Activated CD8-positive, alpha-beta T cell treated with anti-CD3 and anti-CD28 coated beads for 36 hours (primary cell): ENCODE measurements around the gene NCOA1. TPM values are rescaled to one million over a fixed set of nuclear protein-coding genes. Genes with fewer than 3 reads are reported as not detected.
"Not testable (repeated sequence)": the region's sequence is repeated elsewhere in the genome, so short reads cannot be mapped to it uniquely, and the experiment has no call there.

Experiments used
- ATAC-seq: fragments of 200-7000 bp; cut with Tn5 transposase; one replicate; pipeline ENCODE4 v1.10.0; 2021; ENCODE audit warnings: mild to moderate bottlenecking, moderate library complexity
- CTCF ChIA-PET: fragments of 350-600 bp; sonication (Branson Sonifier 250); formaldehyde crosslinking; loops from one replicate; lab custom pipeline; 2021; ENCODE audit warnings: antibody characterized with exemption; lab: Charles Lee
- POLR2A ChIA-PET: fragments of 350-600 bp; sonication (Branson Sonifier 250); formaldehyde crosslinking; loops from one replicate; lab custom pipeline; 2021; ENCODE audit warnings: antibody characterized with exemption; lab: Charles Lee
- DNase-seq: peaks from one replicate; pipeline ENCODE4 v3.0.0-alpha.2; 2020
- H3K27ac Mint-ChIP-seq: one replicate; pipeline ENCODE4 v1.8.0; 2021; ENCODE audit warnings: mild to moderate bottlenecking, mixed read lengths
- H3K27me3 Mint-ChIP-seq: one replicate; pipeline ENCODE4 v1.8.0; 2021; ENCODE audit warnings: mixed read lengths
- H3K36me3 Mint-ChIP-seq: one replicate; pipeline ENCODE4 v1.8.0; 2021; ENCODE audit warnings: low read depth, mixed read lengths
- H3K4me1 Mint-ChIP-seq: one replicate; pipeline ENCODE4 v1.8.0; 2021; ENCODE audit warnings: low read depth, mixed read lengths
- H3K4me3 Mint-ChIP-seq: one replicate; pipeline ENCODE4 v1.8.0; 2021; ENCODE audit warnings: mild to moderate bottlenecking, moderate library complexity, mixed read lengths
- H3K9me3 Mint-ChIP-seq: one replicate; pipeline ENCODE4 v1.8.0; 2021; ENCODE audit warnings: mixed read lengths
- intact Hi-C: fragments of 100-400 bp; cut with micrococcal nuclease; formaldehyde crosslinking; loops from one replicate; pipeline ENCODE4 v1.10.0; 2022
- total RNA-seq, 2 experiments: library from RNA; stranded (reverse); gene quantifications; one replicate each; pipeline ENCODE4 v1.2.3, GENCODE V29; 2021
- TF ChIP-seq, protein P1 (sequence below): fragments of 200-600 bp; IDR thresholded peaks from one replicate; pipeline ENCODE4 v1.8.0; 2022; ENCODE audit warnings: antibody characterized with exemption, mild to moderate bottlenecking

NCOA1 gene
- total RNA-seq, 2 experiments from 2014 or later, result 16.8 to 17.1 TPM

DNA sequence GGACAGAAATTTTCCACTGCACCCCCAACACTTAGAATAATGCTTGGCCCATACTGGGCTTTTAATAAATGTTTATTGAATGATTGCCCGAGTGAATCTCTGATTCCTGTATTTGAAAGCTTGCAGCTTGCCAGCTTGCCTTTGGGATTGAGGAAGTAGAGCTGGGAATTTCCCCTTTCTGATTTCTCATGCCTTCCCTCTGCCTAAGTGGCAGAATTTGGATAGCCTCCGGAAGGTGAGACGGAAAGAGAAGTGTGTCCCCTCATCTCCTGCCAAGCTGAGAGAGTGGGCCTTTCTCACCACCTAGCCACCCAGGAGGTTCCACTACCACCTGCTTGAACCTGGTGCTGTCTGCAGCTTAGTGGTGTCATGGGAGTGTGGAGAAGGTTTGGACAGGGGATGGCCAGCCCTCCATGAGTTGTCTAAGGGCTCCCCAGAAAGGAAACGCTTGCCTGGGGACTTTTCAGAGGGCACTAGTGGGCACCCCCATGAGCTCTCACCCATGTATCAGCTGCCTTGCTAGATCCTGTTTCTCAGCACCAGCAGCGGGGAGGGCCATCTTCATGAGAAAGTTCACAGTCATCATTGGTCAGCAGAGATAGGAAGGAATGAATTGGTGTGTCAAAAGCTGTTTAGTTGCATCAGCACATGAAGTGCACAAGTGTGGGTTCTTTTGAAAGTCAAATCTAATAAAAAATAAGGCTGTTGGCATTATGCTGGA lies 8.6 kb upstream of the NCOA1 start:
- intact Hi-C loops, result no loop called here
- ChIA-PET POLR2A (interaction anchor here (0.6 to 0.8 kb wide), 2 partner anchors 9 to 265 kb away, joined by 3 read pairs; partner anchors contain the start of gene NCOA1), CTCF (no interaction called here)
- no peaks in the 10 kb centered on the region for H3K27me3 Mint-ChIP-seq
- H3K4me3 Mint-ChIP-seq, result no peak overlapping the region
- ATAC-seq, result no peak
- peaks cover 4% of the 10 kb centered on the region for H3K4me1 Mint-ChIP-seq
- no peaks in the 10 kb centered on the region for H3K36me3 Mint-ChIP-seq
- DNase-seq, result no peak
- TF ChIP-seq, protein P1, sequence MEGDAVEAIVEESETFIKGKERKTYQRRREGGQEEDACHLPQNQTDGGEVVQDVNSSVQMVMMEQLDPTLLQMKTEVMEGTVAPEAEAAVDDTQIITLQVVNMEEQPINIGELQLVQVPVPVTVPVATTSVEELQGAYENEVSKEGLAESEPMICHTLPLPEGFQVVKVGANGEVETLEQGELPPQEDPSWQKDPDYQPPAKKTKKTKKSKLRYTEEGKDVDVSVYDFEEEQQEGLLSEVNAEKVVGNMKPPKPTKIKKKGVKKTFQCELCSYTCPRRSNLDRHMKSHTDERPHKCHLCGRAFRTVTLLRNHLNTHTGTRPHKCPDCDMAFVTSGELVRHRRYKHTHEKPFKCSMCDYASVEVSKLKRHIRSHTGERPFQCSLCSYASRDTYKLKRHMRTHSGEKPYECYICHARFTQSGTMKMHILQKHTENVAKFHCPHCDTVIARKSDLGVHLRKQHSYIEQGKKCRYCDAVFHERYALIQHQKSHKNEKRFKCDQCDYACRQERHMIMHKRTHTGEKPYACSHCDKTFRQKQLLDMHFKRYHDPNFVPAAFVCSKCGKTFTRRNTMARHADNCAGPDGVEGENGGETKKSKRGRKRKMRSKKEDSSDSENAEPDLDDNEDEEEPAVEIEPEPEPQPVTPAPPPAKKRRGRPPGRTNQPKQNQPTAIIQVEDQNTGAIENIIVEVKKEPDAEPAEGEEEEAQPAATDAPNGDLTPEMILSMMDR, result no peak
- H3K27ac Mint-ChIP-seq, result no peak overlapping the region
- peaks cover 2% of the 10 kb centered on the region for H3K9me3 Mint-ChIP-seq

GRCh38 chr2:24482972-24483300 lies 8.1 kb upstream of the NCOA1 start:
- no peak overlapping the region for H3K4me3 Mint-ChIP-seq
- peaks cover 2% of the 10 kb centered on the region for H3K9me3 Mint-ChIP-seq
- ATAC-seq (no peak), DNase-seq (no peak)
- ChIA-PET POLR2A (interaction anchor here (0.6 to 0.8 kb wide), 2 partner anchors 8 to 265 kb away, joined by 3 read pairs; partner anchors contain the start of gene NCOA1), CTCF (no interaction called here)
- H3K4me1 Mint-ChIP-seq, result peaks cover 4% of the 10 kb centered on the region
- TF ChIP-seq, protein P1, result no peak
- no peak overlapping the region for H3K27ac Mint-ChIP-seq
- H3K27me3 Mint-ChIP-seq, result no peaks in the 10 kb centered on the region
- intact Hi-C loops, result no loop called here
- H3K36me3 Mint-ChIP-seq, result no peaks in the 10 kb centered on the region

DNA sequence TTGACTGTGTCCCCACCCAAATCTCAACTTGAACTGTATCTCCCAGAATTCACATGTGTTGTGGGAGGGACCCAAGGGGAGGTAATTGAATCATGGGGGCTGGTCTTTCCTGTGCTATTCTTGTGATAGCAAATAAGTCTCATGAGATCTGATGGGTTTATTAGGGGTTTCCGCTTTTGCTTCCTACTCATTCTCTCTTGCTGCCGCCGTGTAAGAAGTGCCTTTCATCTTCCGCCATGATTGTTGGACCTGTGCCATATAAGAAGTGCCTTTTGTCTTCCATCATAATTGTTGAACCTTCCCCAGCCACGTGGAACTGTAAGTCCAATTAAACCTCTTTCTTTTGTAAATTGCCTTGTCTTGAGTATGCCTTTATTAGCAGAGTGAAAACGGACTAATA lies 6.4 kb upstream of the NCOA1 start:
- H3K27me3 Mint-ChIP-seq, ATAC-seq, H3K36me3 Mint-ChIP-seq, intact Hi-C loops, H3K4me3 Mint-ChIP-seq, H3K27ac Mint-ChIP-seq, H3K9me3 Mint-ChIP-seq, CTCF ChIA-PET, DNase-seq: not testable (repeated sequence)
- peaks cover 13% of the 10 kb centered on the region for H3K4me1 Mint-ChIP-seq
- POLR2A ChIA-PET, result interaction anchor here (1.4 kb wide), 1 partner anchor 18 kb away, joined by 4 read pairs; no protein-coding TSS in a partner anchor

DNA sequence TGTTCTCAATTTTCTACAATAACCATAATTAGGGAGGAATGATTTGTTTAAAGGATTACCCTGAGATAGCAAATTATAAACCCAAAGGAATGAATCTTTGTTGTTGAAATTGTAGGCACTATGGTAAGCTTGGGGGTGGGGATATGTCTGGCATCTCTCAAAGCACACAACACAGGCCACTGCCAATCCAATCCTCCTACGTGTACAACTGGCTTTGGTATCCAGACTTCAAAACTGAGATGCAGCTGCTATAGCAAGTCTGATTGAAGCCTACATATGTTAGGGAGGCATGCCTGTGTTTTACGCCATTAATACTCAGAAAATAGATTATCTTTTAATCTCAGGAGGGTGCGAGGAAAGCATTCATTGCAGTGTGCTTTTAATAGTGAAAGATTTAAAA lies 5.9 kb upstream of the NCOA1 start:
- CTCF ChIA-PET, result no interaction called here
- no peaks in the 10 kb centered on the region for H3K27me3 Mint-ChIP-seq
- no peak overlapping the region for H3K4me3 Mint-ChIP-seq
- no peaks in the 10 kb centered on the region for H3K36me3 Mint-ChIP-seq
- peaks cover 18% of the 10 kb centered on the region for H3K4me1 Mint-ChIP-seq
- TF ChIP-seq, protein P1, result no peak
- no peak for ATAC-seq
- H3K27ac Mint-ChIP-seq, result no peak overlapping the region
- H3K9me3 Mint-ChIP-seq, result peaks cover under 1% of the 10 kb centered on the region
- POLR2A ChIA-PET, result interaction anchor here (1.1 kb wide), 1 partner anchor 18 kb away, joined by 3 read pairs; no protein-coding TSS in a partner anchor
- intact Hi-C loops, result no loop called here
- no peak for DNase-seq

- Mint-ChIP-seq H3K27me3 (no peaks in the 10 kb centered on the region), H3K9me3 (no peaks in the 10 kb centered on the region), H3K27ac (no peak overlapping the region), H3K4me1 (peaks cover 18% of the 10 kb centered on the region), H3K4me3 (no peak overlapping the region), H3K36me3 (no peaks in the 10 kb centered on the region)
- ChIA-PET POLR2A (no interaction called here), CTCF (interaction anchor here (0.7 to 1.3 kb wide), 2 partner anchors 77 to 224 kb away, joined by 3 read pairs; no protein-coding TSS in a partner anchor)
- intact Hi-C loops, result no loop called here
- TF ChIP-seq, protein P1, result no peak
- ATAC-seq, result no peak
- DNase-seq, result no peak
These were observed 4.3 kb upstream of the NCOA1 start for GRCh38 chr2:24486636-24487205.
